Activated T-cell treated with anti-CD3 and anti-CD28 coated beads for 48 hours (primary cell): ENCODE data around the gene UBE2Z.
"Not testable (repeated sequence)": the region's sequence is repeated elsewhere in the genome, so short reads cannot be mapped to it uniquely, and the experiment has no call there.

Experiments
- DNase-seq: peaks from one replicate; pipeline ENCODE4 v3.0.0-alpha.2; 2020; ENCODE audit warnings: low read depth

The UBE2Z gene

DNA sequence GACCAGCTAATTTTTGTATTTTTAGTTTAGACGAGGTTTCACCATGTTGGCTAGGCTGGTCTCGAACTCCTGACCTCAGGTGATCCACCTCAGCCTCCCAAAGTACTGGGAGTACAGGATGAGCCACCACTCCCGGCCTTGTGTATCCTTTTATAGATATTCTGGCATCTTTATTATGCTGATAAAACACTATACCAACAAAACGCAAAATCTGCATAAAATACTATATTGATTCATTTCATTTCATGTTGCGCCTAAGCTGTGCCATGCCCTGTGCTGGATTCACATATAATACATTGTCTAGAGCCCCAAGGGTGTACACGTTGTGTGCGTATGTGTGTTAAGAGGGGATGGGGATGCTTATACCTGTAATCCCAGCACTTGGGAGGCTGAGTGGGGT, 3.8 kb upstream of the UBE2Z start:
- no peak for DNase-seq

GRCh38 chr17:48905987-48906515, 2.2 kb upstream of the UBE2Z start:
- no peak for DNase-seq

DNA sequence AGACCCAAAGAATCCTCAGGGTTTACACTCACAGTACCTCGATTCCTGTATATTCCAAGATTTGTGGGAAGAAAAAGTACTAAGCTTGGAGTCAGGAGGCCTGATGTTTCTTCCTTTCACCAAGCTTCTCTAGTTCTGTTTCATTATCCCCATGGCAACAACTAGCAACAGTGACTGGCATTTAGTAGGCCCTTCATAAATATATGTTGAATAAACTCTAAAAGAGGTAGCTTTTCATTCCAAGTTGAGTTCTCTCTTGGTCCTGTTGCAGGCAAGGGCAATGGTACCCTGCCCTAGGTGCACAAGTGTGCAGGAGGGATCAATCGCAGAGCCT, 527 bp upstream of the UBE2Z start:
- no peak for DNase-seq

DNA sequence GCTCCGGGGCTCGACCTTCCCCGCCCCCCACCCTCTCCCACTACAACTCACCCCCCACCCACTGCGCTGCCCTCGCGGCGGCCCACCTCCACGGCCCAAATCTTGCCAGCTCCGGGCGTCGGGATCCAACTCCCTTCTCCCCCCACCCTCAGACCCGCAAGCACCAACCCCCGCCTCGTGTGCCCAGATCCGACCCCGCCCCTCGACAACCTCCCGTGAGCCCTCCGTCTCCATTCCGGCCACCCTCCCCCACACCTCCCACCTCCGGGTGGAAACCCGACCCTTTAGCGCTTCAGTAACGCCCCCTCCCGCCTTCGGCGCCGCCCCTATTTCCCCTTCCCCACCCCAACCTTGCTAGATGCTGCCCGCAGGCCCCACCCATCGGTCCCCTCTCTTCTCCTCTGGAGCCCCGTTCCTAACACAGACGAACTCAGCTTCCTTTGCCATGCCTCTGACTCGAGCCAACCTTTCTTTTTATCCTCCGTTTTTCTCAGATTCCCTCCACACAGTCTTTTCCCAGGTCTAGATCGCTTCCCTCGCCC, 717 bp downstream of the UBE2Z start:
- DNase-seq, result peak; percentile 88

- no peak for DNase-seq
These were observed 1.6 kb downstream of the UBE2Z start for GRCh38 chr17:48909783-48910182.

- no peak for DNase-seq
These were observed 2.2 kb downstream of the UBE2Z start for GRCh38 chr17:48910370-48910769.

GRCh38 chr17:48912476-48912875, 4.3 kb downstream of the UBE2Z start:
- no peak for DNase-seq

DNA sequence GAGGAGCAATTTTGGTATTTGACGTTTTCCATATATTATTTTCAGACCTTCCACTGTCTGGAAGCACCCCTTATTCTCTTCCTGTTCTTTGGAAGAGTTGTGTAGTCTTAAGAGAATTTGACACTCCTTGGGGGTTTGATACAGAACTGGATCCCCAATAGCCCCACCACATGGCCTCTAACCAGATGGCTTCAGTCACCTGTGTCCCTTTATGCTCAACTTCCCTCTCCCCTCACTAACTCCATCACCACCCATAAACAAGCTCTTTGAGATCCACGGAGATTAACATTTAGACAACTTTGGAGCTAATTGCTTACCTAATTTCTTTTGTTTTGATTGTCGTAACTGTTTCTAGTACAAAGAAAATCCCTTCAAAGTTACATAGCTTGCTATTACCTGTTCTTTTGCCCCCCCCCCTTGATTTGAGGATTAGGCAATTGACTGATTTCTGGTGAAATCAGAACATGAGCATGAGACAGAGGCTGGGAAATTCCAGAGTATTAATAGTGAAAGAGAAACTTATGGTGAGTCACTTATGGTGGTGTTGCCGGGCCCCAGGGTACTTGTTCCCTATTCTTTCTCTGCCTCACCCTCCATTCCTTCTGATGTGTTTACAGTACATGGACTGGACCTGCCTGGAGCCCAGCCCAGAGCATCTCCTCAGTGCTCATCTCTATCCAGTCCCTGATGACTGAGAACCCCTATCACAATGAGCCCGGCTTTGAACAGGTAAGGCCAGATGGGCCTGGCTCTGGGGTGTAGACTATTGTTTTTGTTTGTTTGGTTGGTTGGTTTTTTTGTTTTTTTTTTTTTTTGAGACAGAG, 7.5 kb downstream of the UBE2Z start:
- peak; percentile 43 for DNase-seq

GRCh38 chr17:48925251-48925990, 17.2 kb downstream of the UBE2Z start:
- DNase-seq, result no peak

DNA sequence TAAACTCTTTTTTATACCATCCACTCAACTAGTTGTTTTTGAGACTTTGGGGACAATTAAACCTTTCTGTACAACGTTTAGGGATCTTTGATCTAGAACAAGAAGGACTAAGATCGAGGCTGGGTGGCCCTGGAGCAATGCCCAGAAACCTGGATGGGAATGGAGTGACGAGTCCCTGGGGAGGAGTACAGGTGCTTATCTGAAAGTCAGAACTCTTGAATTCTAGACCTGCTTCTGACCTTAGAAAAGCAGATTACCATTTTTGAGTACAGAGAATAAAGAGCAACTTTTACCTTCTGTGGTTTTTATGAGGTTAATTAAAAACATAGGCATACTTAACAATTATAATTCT, 17.8 kb downstream of the UBE2Z start:
- no peak for DNase-seq

GRCh38 chr17:48927978-48928745, 20.0 kb downstream of the UBE2Z start:
- DNase-seq, result no peak

- no peak for DNase-seq
These were observed 20.9 kb downstream of the UBE2Z start for GRCh38 chr17:48928876-48929811.

GRCh38 chr17:48929812-48930165, 21.6 kb downstream of the UBE2Z start:
- DNase-seq, result no peak

- DNase-seq, result no peak
These were observed 22.2 kb downstream of the UBE2Z start for GRCh38 chr17:48930435-48930873.

DNA sequence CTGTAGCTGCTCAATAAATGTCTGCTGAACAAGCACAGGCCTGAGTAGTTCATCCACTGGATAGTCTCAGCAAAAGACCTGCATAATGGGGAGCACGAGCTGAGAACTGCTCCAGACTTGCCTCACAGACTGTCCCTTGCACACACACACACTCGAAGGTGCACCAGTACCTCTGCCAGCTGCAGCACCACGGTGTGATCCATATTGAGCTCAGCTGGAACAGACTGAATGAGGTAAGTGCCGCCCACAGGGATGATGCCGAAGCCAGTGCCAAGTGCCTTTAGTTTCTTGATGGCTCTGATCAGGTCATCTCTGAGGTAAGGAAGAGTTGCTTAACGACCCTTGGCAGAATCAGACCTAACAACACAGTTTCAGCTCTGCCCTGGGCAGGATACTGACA, 24.8 kb downstream of the UBE2Z start:
- DNase-seq, result no peak

DNA sequence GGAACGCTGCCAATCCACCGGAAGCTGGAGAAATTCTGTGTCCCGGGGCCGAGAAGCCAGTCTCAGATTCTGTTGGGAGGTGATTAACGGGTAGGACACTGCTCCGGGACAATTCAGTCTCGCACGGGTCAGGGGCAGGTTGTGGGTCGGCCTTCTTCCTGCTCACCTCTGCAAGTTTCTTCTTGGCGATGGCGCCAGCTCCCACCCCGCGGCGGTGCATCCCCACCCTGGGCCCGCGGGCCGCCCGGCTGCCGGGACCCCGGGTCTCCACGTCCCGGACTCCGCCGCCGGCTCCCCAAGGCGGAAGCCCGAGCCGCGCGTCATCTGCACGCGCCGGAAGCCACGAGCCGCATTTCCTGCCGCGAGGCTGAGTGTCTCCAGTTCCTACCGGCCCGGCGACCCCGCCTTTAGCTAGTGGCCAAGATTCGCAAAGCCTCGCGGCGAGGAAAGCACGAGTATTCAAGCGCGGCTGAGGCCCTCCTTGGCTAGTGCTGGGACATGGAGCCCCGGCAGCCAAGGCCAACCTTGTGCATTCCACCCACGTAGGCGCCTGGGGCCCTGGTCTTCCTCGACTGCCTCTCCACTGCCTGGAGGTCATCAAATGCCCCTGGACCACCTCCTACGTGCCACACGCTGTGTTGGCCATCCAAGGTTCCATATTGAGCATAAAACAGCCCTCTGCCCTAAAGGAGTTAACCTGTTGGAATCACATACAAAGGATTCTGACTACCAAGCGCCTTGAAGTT, 36.5 kb downstream of the UBE2Z start, which contains the start of gene SNF8:
Gene SNF8, minus strand, starts transcription at position 328 of the 746 bp plus-strand sequence. Its CDS starts 108 bp downstream, at position 220.
- peak; percentile 93 for DNase-seq

- DNase-seq, result not testable (repeated sequence)
These were observed 37.0 kb downstream of the UBE2Z start for GRCh38 chr17:48945261-48945651.

DNA sequence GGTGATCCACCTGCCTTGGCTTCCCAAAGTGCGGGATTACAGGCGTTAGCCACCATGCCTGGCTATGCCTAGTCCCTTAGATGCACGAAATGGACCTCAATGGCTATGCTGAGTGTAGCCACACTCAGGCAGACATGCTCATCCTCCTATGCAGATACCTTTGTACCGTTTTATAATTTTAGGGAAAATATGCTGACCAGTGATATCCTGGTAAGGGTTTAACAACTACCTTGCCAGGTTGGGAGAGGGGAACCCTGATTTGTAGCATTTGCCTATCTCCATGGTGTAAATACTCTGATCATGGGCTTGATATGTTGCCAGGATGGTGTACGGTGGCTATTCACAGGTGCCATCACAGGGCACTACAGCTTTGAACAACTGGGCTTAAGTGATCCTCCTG, 43.4 kb downstream of the UBE2Z start:
- no peak for DNase-seq

GRCh38 chr17:48952904-48953303, 44.7 kb downstream of the UBE2Z start:
- DNase-seq, result no peak

DNA sequence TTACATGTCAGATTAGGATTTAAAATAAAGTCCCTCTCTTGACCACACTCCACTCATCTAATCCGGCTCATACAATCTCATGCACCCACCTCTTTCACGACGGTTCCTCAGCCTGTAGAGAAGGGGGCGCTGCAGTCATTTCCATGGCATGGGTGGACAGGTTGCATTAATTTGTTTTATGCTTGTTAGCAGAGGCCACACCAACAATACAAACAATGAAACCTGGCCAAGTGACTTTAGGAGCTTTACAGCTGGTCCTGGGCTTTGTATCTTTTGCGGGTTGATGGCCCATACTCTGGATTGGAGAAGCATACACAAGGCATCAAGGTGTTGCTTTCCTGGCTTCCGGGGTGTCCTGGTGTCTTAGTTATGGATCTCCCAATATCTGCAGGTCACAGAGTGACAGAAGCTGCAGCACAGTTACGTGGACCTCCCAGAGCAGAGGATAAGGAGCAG, 46.1 kb downstream of the UBE2Z start:
- no peak for DNase-seq
